ENCODE measurements around the gene ENPP6.
"Not testable (repeated sequence)": the region's sequence is repeated elsewhere in the genome, so short reads cannot be mapped to it uniquely, and the experiment has no call there.

The ENPP6 gene

GRCh38 chr4:184101711-184102110 lies 116.0 kb downstream of the ENPP6 start:
- DNase-seq: no peak

GRCh38 chr4:184100297-184100885 lies 117.3 kb downstream of the ENPP6 start:
- no peak for DNase-seq

- DNase-seq: no peak
Observed at GRCh38 chr4:184099535-184099966, 118.1 kb downstream of the ENPP6 start.

DNA sequence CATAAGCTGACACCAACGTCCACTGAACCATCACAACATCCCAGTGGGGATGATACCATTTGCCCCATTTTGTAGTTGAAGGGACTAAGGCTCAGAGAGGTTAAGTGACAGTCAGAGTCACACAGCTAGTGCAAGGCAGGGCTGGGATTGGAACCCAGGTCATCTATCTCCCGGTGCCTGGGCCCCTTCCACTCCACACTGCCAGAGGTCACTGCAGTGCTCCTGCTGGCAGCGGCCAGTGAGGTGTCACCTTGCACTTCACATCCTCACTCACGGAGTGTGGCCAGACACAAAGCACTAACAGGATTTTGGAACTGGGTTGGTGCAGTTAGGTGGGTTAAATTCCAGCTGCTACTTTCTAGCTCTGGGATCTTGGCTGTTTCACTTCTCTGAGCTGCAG lies 118.7 kb downstream of the ENPP6 start:
- DNase-seq: no peak

DNA sequence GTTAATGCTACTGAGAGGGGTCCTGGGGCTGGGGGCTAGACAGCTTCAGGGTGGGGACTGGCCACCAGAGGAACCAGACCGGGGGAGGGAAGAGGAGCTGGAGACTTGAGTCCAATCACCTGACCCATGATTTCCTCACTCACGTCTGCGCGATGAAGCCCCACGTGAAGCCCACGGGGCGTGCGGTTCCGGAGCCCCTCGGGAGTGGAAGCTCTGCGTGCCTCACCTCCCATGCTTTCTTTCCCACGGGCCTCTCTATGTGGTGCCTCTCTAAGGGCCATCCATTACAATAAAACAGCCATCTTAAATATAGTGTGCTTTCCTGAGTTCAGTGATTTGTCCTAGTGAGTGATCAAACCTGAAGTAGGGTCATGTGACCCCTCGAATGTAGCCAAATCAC lies 119.9 kb downstream of the ENPP6 start:
- DNase-seq: no peak

GRCh38 chr4:184097241-184097605 lies 120.5 kb downstream of the ENPP6 start:
- no peak for DNase-seq

DNA sequence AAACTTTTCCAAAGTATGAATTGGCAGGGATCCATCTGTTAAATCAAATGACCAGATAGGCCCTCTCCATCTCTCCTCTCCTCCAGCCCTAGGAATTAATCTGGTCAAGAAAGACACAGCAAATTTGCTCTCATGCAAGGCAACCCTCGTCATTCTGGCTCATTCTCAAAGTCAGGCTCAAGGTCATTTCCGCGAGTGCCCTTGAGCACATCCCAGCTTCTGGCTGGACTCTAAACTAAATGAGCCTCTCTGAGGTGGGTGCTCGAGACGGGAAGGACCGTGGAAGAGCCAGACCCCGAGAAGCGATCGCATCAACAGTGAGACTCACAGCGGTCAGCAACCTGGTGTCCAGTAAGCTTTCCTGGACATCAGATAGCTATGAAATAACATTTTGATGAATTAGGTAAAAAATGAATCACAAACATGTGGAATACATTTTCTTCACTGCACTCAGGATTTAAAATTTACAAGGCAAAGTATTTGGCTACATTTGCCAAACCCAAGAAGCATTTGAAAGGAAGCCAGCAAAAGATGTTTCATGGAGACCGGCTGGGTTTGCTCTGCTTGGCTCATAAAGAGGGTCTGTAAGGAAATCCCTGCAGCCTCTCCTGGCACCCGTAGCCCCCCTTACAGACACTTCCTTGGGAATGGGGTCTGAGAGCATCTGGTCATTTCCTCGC lies 121.0 kb downstream of the ENPP6 start:
- DNase-seq: no peak

GRCh38 chr4:184094532-184095159 lies 123.0 kb downstream of the ENPP6 start:
- DNase-seq: no peak

- no peak for DNase-seq
Observed at GRCh38 chr4:184091986-184092385, 125.7 kb downstream of the ENPP6 start.

GRCh38 chr4:184090571-184090970 lies 127.1 kb downstream of the ENPP6 start:
- DNase-seq: no peak

DNA sequence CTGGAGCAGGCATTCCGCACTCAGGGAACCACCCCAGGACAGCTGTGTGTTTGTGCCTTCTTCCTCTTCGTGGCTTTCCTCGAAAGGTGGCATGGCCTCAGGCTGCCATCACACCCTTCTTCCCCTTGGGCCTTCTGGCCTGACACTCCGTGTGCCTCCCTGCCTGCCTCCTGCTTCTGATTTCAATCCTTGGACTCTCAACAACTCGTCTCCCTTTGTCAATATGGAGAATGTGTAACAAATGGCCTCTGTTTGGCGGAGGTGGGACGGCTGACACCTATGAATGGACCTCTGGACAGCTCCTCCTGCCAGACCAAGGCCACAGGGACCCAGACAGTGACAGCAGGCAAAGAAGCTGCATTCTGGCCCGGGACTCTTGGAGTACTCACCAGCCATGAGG lies 137.0 kb downstream of the ENPP6 start:
- no peak for DNase-seq

GRCh38 chr4:184074677-184075388 lies 142.8 kb downstream of the ENPP6 start:
- no peak for DNase-seq

GRCh38 chr4:184067931-184068554 lies 149.6 kb downstream of the ENPP6 start:
- no peak for DNase-seq

DNA sequence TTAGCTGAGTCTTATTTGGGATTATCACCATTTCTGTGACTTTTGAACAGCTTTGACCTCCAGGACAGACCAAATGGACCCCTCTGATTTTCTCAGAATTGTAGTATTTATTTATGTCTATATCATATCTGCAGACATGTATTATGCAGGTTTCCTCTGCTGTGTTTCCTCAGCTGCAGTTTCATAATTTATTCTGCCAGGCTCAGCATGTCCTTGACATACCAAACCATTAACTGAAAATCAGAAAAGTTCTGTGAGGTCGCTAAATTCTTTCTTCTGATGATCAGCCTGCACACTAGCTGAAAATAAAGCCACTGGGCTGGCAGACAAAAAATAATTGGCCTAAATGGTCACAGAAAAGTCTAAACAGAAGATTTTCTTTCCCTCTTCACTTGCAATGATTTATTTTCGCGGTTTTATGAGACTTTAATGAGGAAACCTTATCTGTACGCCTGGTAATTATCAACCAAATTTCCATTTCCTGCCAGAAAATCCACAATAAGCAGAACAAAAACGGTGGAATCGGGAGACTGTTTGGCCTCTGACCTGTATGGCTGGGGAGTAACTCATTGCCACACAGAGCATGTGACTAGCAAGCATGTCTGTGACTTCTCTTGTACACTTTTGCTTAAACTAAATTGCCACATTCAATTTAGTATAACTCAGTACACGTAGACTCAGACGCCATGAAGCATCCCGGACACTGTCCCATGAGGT lies 150.9 kb downstream of the ENPP6 start:
- no peak for DNase-seq

DNA sequence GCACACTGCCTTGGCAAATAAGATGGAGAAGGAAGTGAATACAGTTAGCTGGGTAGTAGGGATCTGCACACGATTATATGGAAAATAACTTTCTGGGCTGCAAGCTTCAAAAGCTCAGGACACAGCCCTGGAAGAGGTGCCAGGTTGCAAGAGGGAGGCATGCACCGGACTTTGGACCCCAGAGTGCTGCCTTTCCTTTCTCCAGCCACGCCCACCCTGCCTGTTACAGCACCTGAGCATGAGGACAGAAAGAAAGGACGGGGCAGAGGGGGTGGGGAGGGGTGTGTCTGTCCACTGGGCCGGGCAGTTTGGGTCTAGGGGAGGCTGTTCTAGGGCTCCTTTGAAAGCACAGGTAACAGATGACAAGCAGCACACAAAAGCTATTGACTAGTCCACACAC lies 152.8 kb downstream of the ENPP6 start:
- DNase-seq: no peak

GRCh38 chr4:184062769-184063168 lies 154.9 kb downstream of the ENPP6 start:
- no peak for DNase-seq

- DNase-seq: no peak
Observed at GRCh38 chr4:184061582-184061981, 156.1 kb downstream of the ENPP6 start.

DNA sequence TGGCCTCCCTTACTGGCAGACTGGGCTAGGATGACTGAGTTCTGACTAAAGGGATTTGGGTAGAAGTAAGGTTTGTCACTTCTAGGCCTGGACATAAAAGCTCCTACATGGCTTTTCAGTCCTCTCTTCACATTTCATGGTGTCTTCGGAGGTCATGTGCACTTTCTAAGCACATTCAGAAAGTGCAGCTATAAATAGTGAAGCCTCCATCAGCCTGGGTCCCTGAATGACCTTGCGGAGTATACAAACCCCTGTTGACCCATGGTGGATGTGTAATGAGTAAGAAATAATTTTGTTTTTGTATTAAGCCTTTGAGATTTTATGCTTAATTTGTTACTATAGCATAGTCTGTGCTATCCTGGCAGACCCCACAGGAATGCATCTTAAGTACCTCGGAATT lies 158.6 kb downstream of the ENPP6 start:
- DNase-seq: no peak

- no peak for DNase-seq
Observed at GRCh38 chr4:184058026-184058425, 159.6 kb downstream of the ENPP6 start.

GRCh38 chr4:184056877-184057276 lies 160.8 kb downstream of the ENPP6 start:
- no peak for DNase-seq

DNA sequence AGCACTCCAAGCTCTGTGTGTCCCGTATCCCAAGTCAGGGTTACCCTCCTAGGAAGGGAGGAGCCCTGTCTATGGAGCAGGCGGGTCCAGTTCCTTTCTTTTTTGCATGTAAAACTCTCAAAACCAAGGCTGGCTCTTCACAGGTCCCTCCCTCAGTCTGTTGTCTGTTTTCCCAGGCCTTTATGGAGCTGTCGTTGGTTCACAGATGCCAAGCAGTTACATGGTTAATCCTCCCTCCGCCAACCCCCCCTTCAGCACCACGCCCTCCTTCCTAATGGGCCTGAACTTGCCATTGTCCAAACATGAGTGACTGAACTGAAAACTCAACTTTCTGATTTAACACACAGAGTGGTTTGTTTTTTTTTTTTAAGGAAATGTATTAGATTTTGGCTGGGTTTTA lies 164.2 kb downstream of the ENPP6 start:
- DNase-seq: no peak

DNA sequence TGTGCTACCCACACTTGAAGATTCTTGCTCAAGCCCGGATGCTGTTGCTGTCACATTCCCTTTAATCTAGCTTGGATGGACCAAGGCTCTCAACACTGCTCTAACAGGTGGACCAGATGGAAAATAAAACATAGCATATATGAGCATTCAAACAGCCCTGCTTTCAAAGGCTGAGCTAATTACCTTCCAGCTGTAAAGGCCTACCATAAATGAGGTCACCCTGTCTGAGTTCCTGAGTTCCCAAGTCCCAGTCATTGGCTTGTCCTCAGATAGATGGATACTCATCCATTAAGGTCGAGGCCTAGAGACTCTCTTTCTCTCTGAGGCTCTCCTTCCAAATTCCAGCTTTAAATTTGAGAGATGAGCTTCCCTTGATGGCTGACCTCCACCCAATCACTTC lies 165.1 kb downstream of the ENPP6 start:
- no peak for DNase-seq

- DNase-seq: not testable (repeated sequence)
Observed at GRCh38 chr4:184051262-184051661, 166.4 kb downstream of the ENPP6 start.
